ENCODE measurements around the gene SERPINA4. TPM values are rescaled to one million over a fixed set of nuclear protein-coding genes. Genes with fewer than 3 reads are reported as not detected.

The SERPINA4 gene
- total RNA-seq, 1 donor from 2014 or later = not detected

DNA sequence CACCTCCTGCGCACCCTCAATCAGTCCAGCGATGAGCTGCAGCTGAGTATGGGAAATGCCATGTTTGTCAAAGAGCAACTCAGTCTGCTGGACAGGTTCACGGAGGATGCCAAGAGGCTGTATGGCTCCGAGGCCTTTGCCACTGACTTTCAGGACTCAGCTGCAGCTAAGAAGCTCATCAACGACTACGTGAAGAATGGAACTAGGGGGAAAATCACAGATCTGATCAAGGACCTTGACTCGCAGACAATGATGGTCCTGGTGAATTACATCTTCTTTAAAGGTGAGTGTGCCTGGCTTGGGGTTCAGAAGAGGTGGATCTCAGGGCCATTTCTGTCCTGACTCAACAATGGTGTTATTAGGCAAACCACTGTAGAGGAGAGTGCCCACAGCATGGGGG, 53.6 kb downstream of the SERPINA4 start:
- intact Hi-C loops (cut with micrococcal nuclease) = no loop called here
- Mint-ChIP-seq H3K9me3 (peaks cover 19% of the 10 kb centered on the region), H3K4me3 (no peak overlapping the region), H3K4me1 (no peaks in the 10 kb centered on the region), H3K27me3 (no peaks in the 10 kb centered on the region), H3K27ac (no peak overlapping the region), H3K36me3 (ENCODE audit: low read depth) (no peaks in the 10 kb centered on the region)
- no peak for DNase-seq

DNA sequence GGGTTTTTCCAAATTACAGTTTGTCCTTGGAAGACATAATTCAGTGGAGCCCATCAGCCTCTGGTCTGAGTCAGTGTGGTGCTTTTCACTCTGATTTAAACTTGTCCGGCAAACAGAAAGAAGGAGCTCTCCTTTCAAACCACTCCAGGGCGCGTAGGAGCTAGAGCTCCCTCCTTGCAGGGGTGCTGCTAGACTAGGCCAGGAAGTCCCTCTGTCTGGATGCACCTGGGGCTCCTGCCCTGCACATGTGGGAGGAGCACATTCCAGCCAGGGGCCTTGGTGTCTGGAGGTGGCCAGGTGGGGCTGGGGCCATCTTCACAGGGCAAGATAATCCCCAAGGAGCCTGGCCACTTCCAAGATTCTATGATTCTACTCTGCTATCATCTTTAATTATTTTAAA, 54.0 kb downstream of the SERPINA4 start:
- Mint-ChIP-seq H3K4me1 (no peaks in the 10 kb centered on the region), H3K9me3 (peaks cover 19% of the 10 kb centered on the region), H3K27me3 (no peaks in the 10 kb centered on the region), H3K27ac (no peak overlapping the region), H3K4me3 (no peak overlapping the region), H3K36me3 (ENCODE audit: low read depth) (no peaks in the 10 kb centered on the region)
- DNase-seq = no peak
- intact Hi-C loops (cut with micrococcal nuclease) = no loop called here

DNA sequence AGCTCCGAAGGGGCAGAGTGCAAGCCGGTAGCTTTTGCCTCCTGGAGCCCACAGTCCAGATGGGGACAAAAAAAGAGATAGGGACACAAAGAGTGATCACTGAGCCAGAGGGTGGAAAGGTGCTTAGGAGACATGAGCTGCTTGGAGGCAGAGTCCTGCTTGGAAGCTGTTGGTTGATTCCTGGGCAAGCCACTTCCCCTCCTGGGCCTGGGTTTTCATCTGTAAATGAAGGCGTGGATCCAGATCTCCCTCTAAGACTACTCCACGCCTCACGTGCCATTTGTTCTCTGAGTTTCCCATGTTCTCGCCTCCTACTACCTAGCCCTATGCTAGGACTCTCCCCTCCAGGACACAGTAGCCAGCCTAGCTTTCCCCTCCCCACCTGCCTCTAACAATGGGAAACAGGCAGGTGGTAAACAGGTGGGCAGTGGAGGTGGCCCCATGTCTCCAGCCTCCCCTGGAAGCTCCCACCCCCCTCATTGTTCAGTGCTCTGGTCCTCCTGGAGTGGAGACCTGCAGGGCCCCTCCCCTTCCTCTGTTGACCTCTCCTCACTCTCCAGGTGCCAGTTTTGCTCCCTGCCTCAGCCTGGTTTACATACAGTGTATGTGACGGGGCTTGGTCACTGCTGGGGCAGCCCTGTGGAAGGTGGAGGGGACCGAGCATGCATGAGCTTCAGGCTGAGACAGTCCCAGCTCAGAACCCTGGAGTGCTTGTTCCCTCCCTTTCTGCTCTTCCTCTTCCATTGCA, 54.8 kb downstream of the SERPINA4 start:
- intact Hi-C loops (cut with micrococcal nuclease) = no loop called here
- Mint-ChIP-seq H3K4me1 (no peaks in the 10 kb centered on the region), H3K9me3 (peaks cover 19% of the 10 kb centered on the region), H3K4me3 (no peak overlapping the region), H3K27me3 (no peaks in the 10 kb centered on the region), H3K36me3 (ENCODE audit: low read depth) (no peaks in the 10 kb centered on the region), H3K27ac (no peak overlapping the region)
- DNase-seq = no peak

DNA sequence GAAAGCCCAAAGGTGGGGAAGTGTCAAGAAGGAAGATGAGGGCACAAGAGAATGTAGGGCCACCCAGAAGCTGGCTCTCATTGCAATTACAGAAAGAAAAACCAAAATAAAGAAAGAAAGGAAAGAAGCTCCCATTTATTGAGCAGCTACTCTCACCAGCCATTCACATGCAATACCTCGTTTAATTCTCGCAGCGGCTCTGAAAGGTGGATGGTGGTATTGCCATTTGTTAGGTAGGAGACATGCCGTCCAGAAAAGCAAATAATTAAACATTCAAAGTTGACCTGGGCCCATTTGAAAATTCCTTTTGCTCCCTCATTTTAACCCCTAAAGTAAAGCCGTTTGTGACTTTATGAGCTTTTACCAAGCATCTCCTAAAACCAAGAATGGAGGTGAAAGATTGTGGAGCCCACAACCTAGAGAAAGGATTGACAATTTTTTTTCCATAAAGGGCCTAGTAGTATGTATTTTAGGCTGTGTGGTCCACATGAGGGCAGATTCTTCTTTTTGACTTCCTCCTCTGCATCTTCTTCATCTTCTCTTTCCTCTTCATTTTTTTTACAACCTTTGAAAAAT, 56.2 kb downstream of the SERPINA4 start:
- Mint-ChIP-seq H3K4me1 (no peaks in the 10 kb centered on the region), H3K36me3 (ENCODE audit: low read depth) (no peaks in the 10 kb centered on the region), H3K27ac (no peak overlapping the region), H3K27me3 (no peaks in the 10 kb centered on the region), H3K4me3 (no peak overlapping the region), H3K9me3 (peaks cover 19% of the 10 kb centered on the region)
- no peak for DNase-seq
- intact Hi-C loops (cut with micrococcal nuclease) = no loop called here

DNA sequence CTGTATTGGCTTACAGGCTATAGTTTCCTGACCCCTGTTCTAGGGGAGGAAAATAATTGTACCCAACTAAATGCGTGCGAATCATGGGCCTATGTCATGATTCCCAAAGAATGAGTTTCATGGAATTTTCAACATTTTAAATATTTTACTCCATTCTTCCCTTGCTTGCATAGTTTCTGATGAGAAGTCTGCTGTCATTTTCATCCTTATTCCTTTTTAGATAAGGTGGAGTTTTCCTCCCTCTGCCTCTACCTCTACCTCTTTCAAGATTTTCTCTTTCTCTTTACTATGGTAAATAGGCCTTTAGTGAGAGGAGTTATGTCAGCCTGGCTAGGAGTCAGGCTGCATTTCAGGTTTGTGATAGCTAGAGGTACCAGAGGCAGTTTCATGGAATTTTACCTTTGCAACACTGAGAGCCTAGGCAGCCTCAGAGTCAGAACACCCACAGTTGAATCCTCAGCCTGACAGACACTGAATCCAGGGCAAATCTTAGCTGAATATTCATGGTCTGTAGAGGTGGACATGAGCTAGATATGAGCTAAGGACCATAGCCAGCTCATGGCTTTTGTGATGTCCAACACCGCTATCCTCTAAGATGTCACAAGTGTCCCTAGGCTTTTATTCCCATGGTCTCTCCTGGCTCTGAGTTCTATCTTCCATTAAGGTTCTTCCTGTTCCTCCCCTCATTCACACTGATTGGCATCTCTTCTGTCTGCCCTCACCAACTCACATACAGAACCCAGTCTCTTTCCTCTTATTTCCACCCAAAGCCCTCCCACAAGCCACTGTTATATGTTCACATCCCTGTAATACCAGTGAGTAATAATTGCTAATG, 57.0 kb downstream of the SERPINA4 start:
- DNase-seq = no peak
- Mint-ChIP-seq H3K36me3 (ENCODE audit: low read depth) (no peaks in the 10 kb centered on the region), H3K9me3 (peaks cover 19% of the 10 kb centered on the region), H3K4me1 (no peaks in the 10 kb centered on the region), H3K4me3 (no peak overlapping the region), H3K27ac (no peak overlapping the region), H3K27me3 (no peaks in the 10 kb centered on the region)
- intact Hi-C loops (cut with micrococcal nuclease) = no loop called here

DNA sequence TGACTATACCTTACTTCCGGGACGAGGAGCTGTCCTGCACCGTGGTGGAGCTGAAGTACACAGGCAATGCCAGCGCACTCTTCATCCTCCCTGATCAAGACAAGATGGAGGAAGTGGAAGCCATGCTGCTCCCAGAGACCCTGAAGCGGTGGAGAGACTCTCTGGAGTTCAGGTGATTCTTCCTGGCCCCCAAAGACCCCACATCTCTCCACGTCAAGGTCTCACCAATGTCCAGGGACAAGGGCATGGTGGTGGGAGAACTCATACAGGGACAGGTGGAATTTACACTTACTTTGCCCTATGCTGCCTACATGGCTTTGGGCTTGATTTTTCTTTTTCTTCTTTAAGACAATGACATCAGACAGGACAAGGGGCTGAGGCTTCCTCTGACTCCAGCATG, 58.1 kb downstream of the SERPINA4 start:
- Mint-ChIP-seq H3K27me3 (no peaks in the 10 kb centered on the region), H3K36me3 (ENCODE audit: low read depth) (no peaks in the 10 kb centered on the region), H3K9me3 (peaks cover 19% of the 10 kb centered on the region), H3K27ac (no peak overlapping the region), H3K4me3 (no peak overlapping the region), H3K4me1 (no peaks in the 10 kb centered on the region)
- DNase-seq = no peak
- intact Hi-C loops (cut with micrococcal nuclease) = no loop called here

Other genes starting within 250 kb of the SERPINA4 start
- not detected in 2 replicates for gene SERPINA6, start 238.1 kb upstream of the SERPINA4 start, total RNA-seq
- not detected in 2 replicates for gene SERPINA2, start 194.7 kb upstream of the SERPINA4 start, total RNA-seq
- gene SERPINA1, start 172.8 kb upstream of the SERPINA4 start, total RNA-seq = 0.59 and 0.96 TPM in 2 replicates
- not detected in 2 replicates for gene SERPINA11, start 108.6 kb upstream of the SERPINA4 start, total RNA-seq
- gene SERPINA9, start 85.2 kb upstream of the SERPINA4 start, total RNA-seq = not detected in 2 replicates
- gene SERPINA12, start 52.0 kb upstream of the SERPINA4 start, total RNA-seq = not detected in 2 replicates
- gene SERPINA5, start 20.0 kb downstream of the SERPINA4 start, total RNA-seq = not detected in 2 replicates
- not detected in 2 replicates for gene SERPINA3, start 50.9 kb downstream of the SERPINA4 start, total RNA-seq
- not detected in 2 replicates for gene GSC, start 208.7 kb downstream of the SERPINA4 start, total RNA-seq